HEK293T (cell line): ENCODE data around the gene CYTL1.

Experiments
- FOXM1 ChIP-seq: fragments of 450-650 bp; IDR thresholded peaks from 2 replicates; pipeline ENCODE4 v1.6.1; 2017; ENCODE audit warnings: mild to moderate bottlenecking, borderline replicate concordance
- L3MBTL2 ChIP-seq: fragments of 450-650 bp; conservative IDR thresholded peaks from 2 replicates; pipeline ENCODE4 v1.6.1; 2016; ENCODE audit warnings: mild to moderate bottlenecking

- no peak for TF ChIP-seq FOXM1
- TF ChIP-seq L3MBTL2: no peak
These were observed 8.1 kb upstream of the CYTL1 start for GRCh38 chr4:5027346-5027745.
